HepG2 (cell line): Measurements from ENCODE around the gene NOVA2.

Source experiments
- KDM5A ChIP-seq: fragments of 200-600 bp; sonication (generic); IDR thresholded peaks from 2 replicates; pipeline ENCODE4 v1.7.0; 2018; ENCODE audit warnings: antibody characterized with exemption, mild to moderate bottlenecking, low read length, borderline replicate concordance
- NFIC ChIP-seq: IDR thresholded peaks from 2 replicates; pipeline ENCODE4 v1.6.1; 2012; ENCODE audit warnings: mild to moderate bottlenecking, low read length, inconsistent platforms
- SIN3B ChIP-seq: fragments of 150-350 bp; IDR thresholded peaks from 2 replicates; pipeline ENCODE4 v1.6.1; 2014; ENCODE audit warnings: low read length
- ZNF251 ChIP-seq: sonication (generic); formaldehyde crosslinking; IDR thresholded peaks from 2 replicates; pipeline ENCODE4 v1.9.0; 2021; ENCODE audit warnings: mild to moderate bottlenecking, missing genetic modification reagents
- TF ChIP-seq, protein P1 (sequence below), 2 experiments: sonication (generic) in 1 of 2; formaldehyde crosslinking in 1 of 2; IDR thresholded peaks; 2 replicates each; pipeline versions ENCODE4 v1.4.0 to v1.6.1; 2016 to 2020; ENCODE audit warnings: borderline replicate concordance in 1 of 2, low read depth in 1 of 2, mild to moderate bottlenecking in 1 of 2, missing genetic modification reagents in 1 of 2

DNA sequence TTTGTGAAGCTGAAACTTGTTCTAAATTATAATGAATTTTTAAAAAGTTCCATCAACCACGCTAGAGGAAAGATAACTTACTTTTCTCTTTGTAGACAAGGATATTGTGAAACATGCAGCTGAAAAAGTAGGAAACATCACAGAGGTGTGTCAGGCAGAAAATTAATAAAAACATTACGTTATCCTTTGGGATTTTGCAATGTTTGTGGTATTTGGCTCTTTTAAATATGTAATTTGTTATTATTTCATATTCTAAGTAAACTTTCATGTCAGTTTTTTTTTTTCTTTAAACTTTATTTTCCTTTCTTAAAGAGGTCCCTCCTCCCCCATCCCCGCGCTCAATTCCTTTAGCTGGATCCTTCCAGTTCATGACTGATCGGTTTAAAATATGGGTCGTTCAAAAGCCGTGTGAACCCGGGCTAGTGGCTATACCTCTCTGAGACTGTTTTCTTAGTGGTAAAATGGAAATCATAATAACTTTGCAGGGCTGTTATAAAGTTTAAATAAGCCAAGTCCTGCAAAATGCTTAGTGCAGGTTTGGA lies 20.9 kb upstream of the NOVA2 start:
- no peak for TF ChIP-seq KDM5A
- TF ChIP-seq NFIC, result no peak
- TF ChIP-seq, protein P1, sequence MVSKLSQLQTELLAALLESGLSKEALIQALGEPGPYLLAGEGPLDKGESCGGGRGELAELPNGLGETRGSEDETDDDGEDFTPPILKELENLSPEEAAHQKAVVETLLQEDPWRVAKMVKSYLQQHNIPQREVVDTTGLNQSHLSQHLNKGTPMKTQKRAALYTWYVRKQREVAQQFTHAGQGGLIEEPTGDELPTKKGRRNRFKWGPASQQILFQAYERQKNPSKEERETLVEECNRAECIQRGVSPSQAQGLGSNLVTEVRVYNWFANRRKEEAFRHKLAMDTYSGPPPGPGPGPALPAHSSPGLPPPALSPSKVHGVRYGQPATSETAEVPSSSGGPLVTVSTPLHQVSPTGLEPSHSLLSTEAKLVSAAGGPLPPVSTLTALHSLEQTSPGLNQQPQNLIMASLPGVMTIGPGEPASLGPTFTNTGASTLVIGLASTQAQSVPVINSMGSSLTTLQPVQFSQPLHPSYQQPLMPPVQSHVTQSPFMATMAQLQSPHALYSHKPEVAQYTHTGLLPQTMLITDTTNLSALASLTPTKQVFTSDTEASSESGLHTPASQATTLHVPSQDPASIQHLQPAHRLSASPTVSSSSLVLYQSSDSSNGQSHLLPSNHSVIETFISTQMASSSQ (IDR thresholded peaks at IDR 0.05; ENCODE audit: low read depth), result no peak
- TF ChIP-seq, protein P1 (CRISPR knock-in tag; IDR thresholded peaks at IDR 0.05; ENCODE audit: borderline replicate concordance), result no peak
- TF ChIP-seq ZNF251 (CRISPR knock-in tag), result no peak
- no peak for TF ChIP-seq SIN3B
